GM18858 (cell line): ENCODE data around the gene BOD1.
"Not testable (repeated sequence)": the region's sequence is repeated elsewhere in the genome, so short reads cannot be mapped to it uniquely, and the experiment has no call there.

ENCODE experiments used
- ATAC-seq: cut with Tn5 transposase; IDR thresholded peaks from one replicate; pipeline ENCODE4 v1.9.1; 2021; ENCODE audit not compliant: unreplicated experiment

Gene BOD1

GRCh38 chr5:173620784-173621183, 4.3 kb upstream of the BOD1 start:
- no peak for ATAC-seq

- ATAC-seq = no peak
Measured at GRCh38 chr5:173618927-173619519, 2.6 kb upstream of the BOD1 start.

- ATAC-seq = peak; percentile 41
Measured at GRCh38 chr5:173615884-173616576, 420 bp downstream of the BOD1 start.

- ATAC-seq = no peak
Measured at GRCh38 chr5:173614591-173614990, 1.9 kb downstream of the BOD1 start.

GRCh38 chr5:173613433-173614159, 2.9 kb downstream of the BOD1 start:
- ATAC-seq = no peak

GRCh38 chr5:173612948-173613347, 3.5 kb downstream of the BOD1 start:
- ATAC-seq = no peak

GRCh38 chr5:173611706-173612105, 4.7 kb downstream of the BOD1 start:
- no peak for ATAC-seq

- ATAC-seq = no peak
Measured at GRCh38 chr5:173604141-173604540, 12.3 kb downstream of the BOD1 start.

- no peak for ATAC-seq
Measured at GRCh38 chr5:173602423-173602822, 14.0 kb downstream of the BOD1 start.

- no peak for ATAC-seq
Measured at GRCh38 chr5:173598686-173599085, 17.8 kb downstream of the BOD1 start.

- ATAC-seq = no peak
Measured at GRCh38 chr5:173597304-173597703, 19.1 kb downstream of the BOD1 start.

GRCh38 chr5:173595841-173596240, 20.6 kb downstream of the BOD1 start:
- no peak for ATAC-seq

- no peak for ATAC-seq
Measured at GRCh38 chr5:173594061-173594460, 22.4 kb downstream of the BOD1 start.

- no peak for ATAC-seq
Measured at GRCh38 chr5:173592050-173592669, 24.3 kb downstream of the BOD1 start.

- no peak for ATAC-seq
Measured at GRCh38 chr5:173591056-173591514, 25.4 kb downstream of the BOD1 start.

GRCh38 chr5:173590436-173591055, 25.9 kb downstream of the BOD1 start:
- no peak for ATAC-seq

- ATAC-seq = not testable (repeated sequence)
Measured at GRCh38 chr5:173586133-173586532, 30.3 kb downstream of the BOD1 start.

GRCh38 chr5:173583346-173583745, 33.1 kb downstream of the BOD1 start:
- ATAC-seq = no peak

GRCh38 chr5:173582216-173583111, 34.0 kb downstream of the BOD1 start:
- no peak for ATAC-seq
